HL-60 (cell line): ENCODE data around the gene FLNB.

Experiments
- CTCF ChIP-seq: IDR thresholded peaks from one replicate; pipeline ENCODE4 v1.5.1; 2011; ENCODE audit warnings: low read length, control low read depth, inconsistent platforms; ENCODE audit not compliant: insufficient read depth
- SPI1 ChIP-seq: IDR thresholded peaks from 2 replicates; pipeline ENCODE4 v1.6.1; 2012; ENCODE audit warnings: low read depth, mild to moderate bottlenecking, borderline replicate concordance

DNA sequence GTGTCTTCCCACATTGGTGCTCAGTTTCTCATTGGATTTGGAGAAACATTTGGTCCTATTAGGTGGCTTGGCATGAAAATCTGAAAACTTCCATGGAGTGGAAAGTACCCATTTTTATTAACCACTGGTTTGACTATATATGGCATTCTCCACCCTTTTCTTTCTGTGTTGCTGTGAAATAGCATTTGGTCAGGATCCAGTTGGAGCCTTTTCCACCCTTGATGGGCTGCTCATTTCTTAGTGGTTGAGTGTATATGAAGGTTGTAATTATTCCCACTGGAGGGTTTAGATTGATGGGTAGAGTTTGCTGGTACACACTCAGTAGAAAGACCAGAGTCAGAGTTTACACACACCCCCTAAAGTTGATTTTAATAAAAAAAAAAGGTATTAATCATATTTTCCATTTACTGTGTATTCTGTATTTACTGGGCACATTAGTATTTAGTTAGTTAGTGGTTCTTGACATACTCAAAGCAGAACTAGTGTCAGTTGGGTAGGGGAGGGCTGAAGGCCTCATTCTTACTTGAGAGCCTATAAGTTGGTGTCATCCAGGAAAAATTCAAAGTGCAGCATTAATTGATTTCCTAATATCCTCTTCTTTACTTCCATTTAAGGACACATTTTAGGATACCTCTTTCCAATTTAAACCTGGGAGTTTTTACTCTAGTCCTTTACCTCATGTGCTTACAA lies 69.5 kb downstream of the FLNB start:
- TF ChIP-seq CTCF (no peak), SPI1 (no peak)
